ENCODE measurements around the gene TUT4. TPM values are rescaled to one million over a fixed set of nuclear protein-coding genes. Genes with fewer than 3 reads are reported as not detected.

Gene TUT4
- total and polyA plus RNA-seq, 2 donors (not counting 3 experiments of a cell fraction or from before 2014, with no cell fraction given), result 24.7 to 41.2 TPM

DNA sequence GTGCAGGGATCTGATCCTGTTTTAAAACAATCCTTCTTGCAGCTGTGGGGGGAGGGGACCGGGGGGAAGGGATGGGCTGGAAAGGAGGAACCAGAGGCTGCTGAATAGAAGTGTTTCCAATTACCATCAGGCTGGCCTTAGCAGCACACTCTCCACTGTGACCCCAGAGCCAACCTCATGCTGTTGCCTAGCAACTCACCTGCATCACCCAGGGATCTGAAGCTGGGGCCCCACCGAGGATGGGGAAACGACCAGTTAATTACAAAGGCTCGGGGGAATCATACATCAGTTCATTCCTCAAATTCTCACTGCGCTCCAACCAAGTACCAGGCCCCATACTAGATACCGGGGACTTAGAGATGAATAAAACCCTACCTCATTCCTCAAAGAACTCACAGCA, 37.4 kb upstream of the TUT4 start:
- POLR2A ChIA-PET, result no interaction called here
- dilution Hi-C loops (cut with MboI; ENCODE audit: extremely low pct_ligation_motif_present, low sequenced_read_pairs) (no loop called here), intact Hi-C loops (cut with micrococcal nuclease) (no loop called here)
- Histone ChIP-seq H3K9ac (replicated peaks; ENCODE audit: extremely low read depth, insufficient read depth, low read length) (no peak overlapping the region), H3K9me3 (replicated peaks; ENCODE audit: control insufficient read depth, insufficient read depth, low read length) (no peaks in the 10 kb centered on the region), H3K4me2 (ENCODE audit: insufficient read depth, low read length) (no peak overlapping the region), H3K9me1 (replicated peaks; ENCODE audit: control insufficient read depth, extremely low read depth, insufficient read depth, low read length) (no peaks in the 10 kb centered on the region), H3K27me3 (ENCODE audit: control insufficient read depth in 2 of 2, insufficient read depth in 2 of 2, low read length in 2 of 2) (peaks cover 9 to 18% of the 10 kb centered on the region in 2 experiments), H3K36me3 (ENCODE audit: control insufficient read depth in 2 of 2, extremely low read depth in 1 of 2, insufficient read depth in 2 of 2, low read length in 2 of 2) (no peaks in the 10 kb centered on the region), H3K4me3 (replicated peaks in 1 of 3; ENCODE audit: insufficient read depth in 1 of 3, low read depth in 1 of 3, low read length in 3 of 3) (no peak overlapping the region), H3K27ac (ENCODE audit: insufficient read depth, low read depth, low read length) (no peak overlapping the region), H3K79me2 (ENCODE audit: control insufficient read depth, insufficient read depth, low read length) (no peaks in the 10 kb centered on the region), H3K4me1 (ENCODE audit: control insufficient read depth, extremely low read depth, insufficient read depth, low read length) (peaks cover 3% of the 10 kb centered on the region), H4K20me1 (replicated peaks; ENCODE audit: control insufficient read depth, extremely low read depth, insufficient read depth, low read length) (no peaks in the 10 kb centered on the region), H2AFZ (ENCODE audit: low read depth, low read length) (no peak overlapping the region)
- DNase-seq (ENCODE audit: low read depth, low spot score) (no peak), FAIRE-seq (no peak)
- CTCF ChIA-PET, result no interaction called here
- no peak for TF ChIP-seq MYC (IDR thresholded peaks at IDR 0.05; ENCODE audit: low read depth, low read length)
- no peak for TF ChIP-seq GATA2 (IDR thresholded peaks at IDR 0.05; ENCODE audit: insufficient read depth, insufficient read length, low read depth, low read length)
- no peak for TF ChIP-seq CTCF (IDR thresholded peaks at IDR 0.05; ENCODE audit: extremely low read depth in 1 of 2, insufficient read depth in 1 of 2, low read depth in 1 of 2, low read length in 2 of 2)
- no peak for TF ChIP-seq MAX (IDR thresholded peaks at IDR 0.05; ENCODE audit: insufficient read depth, insufficient read length)
- TF ChIP-seq FOS (IDR thresholded peaks at IDR 0.05; ENCODE audit: borderline replicate concordance, insufficient read depth, low read length), result no peak
- no peak for TF ChIP-seq POLR2A (IDR thresholded peaks at IDR 0.05; ENCODE audit: low read depth, low read length)
- no peak for TF ChIP-seq JUN (IDR thresholded peaks at IDR 0.05; ENCODE audit: borderline replicate concordance, insufficient read depth, insufficient read length, low read depth)
- no peak for TF ChIP-seq POLR2AphosphoS5 (IDR thresholded peaks at IDR 0.05; ENCODE audit: insufficient read depth, low read depth, low read length)
- no peak for TF ChIP-seq EZH2 (IDR thresholded peaks at IDR 0.05; ENCODE audit: borderline replicate concordance, low read depth, low read length, severe bottlenecking)
- no TSS peak for BruUV-seq (replicated peaks)

Data from endothelial cell of umbilical vein (primary cell).